NB4 (cell line): ENCODE data around the gene MRPL16.
A peak's percentile ranks its signal among the peaks of the same experiment; 100 is the strongest.

Source experiments
- DNase-seq: peaks from one replicate; pipeline ENCODE4 v3.0.0; 2010; ENCODE audit warnings: low read depth
- H3K4me3 ChIP-seq: one replicate; pipeline ENCODE4 v1.5.1; 2011; ENCODE audit warnings: mild to moderate bottlenecking, low read depth, low read length, moderate library complexity
- CTCF ChIP-seq: IDR thresholded peaks from one replicate; pipeline ENCODE4 v1.5.1; 2012; ENCODE audit warnings: low read depth, low read length
- MAX ChIP-seq: IDR thresholded peaks from 2 replicates; pipeline ENCODE4 v1.6.1; 2011; ENCODE audit warnings: low read depth, low read length
- MYC ChIP-seq: IDR thresholded peaks from 2 replicates; pipeline ENCODE4 v1.6.1; 2011; ENCODE audit warnings: low read depth, low read length
- POLR2A ChIP-seq: IDR thresholded peaks from 2 replicates; pipeline ENCODE4 v1.6.1; 2011; ENCODE audit warnings: mild to moderate bottlenecking; ENCODE audit not compliant: insufficient read length; ENCODE audit errors: extremely low read depth

Gene MRPL16

GRCh38 chr11:59779487-59779886 is 31.1 kb downstream of the MRPL16 start:
- TF ChIP-seq MAX (no peak), POLR2A (no peak), MYC (no peak), CTCF (no peak)
- DNase-seq: no peak
- no peak overlapping the region for H3K4me3 ChIP-seq

GRCh38 chr11:59778122-59778521 is 32.5 kb downstream of the MRPL16 start:
- no peak overlapping the region for H3K4me3 ChIP-seq
- DNase-seq: no peak
- TF ChIP-seq POLR2A (no peak), CTCF (no peak), MAX (no peak), MYC (no peak)

- H3K4me3 ChIP-seq: no peak overlapping the region
- no peak for DNase-seq
- no peak for TF ChIP-seq MYC
These were observed 33.5 kb downstream of the MRPL16 start for GRCh38 chr11:59777104-59777503.

GRCh38 chr11:59776210-59777066 is 34.1 kb downstream of the MRPL16 start:
- TF ChIP-seq CTCF (no peak), MYC (no peak), MAX (no peak), POLR2A (no peak)
- no peak for DNase-seq
- no peak overlapping the region for H3K4me3 ChIP-seq

- no peak for DNase-seq
- peak overlapping the region; percentile 9 for H3K4me3 ChIP-seq
- TF ChIP-seq MYC: no peak
- TF ChIP-seq MAX: no peak
- no peak for TF ChIP-seq POLR2A
- TF ChIP-seq CTCF: no peak
These were observed 37.5 kb downstream of the MRPL16 start for GRCh38 chr11:59773083-59773440.

- DNase-seq: peak; percentile 69
- peak overlapping the region; percentile 30 for H3K4me3 ChIP-seq
- TF ChIP-seq MAX (peak; percentile 87), CTCF (no peak)
These were observed 39.0 kb downstream of the MRPL16 start for GRCh38 chr11:59771605-59772004.
